Measurements from ENCODE around the gene TMPRSS15.

The TMPRSS15 gene

DNA sequence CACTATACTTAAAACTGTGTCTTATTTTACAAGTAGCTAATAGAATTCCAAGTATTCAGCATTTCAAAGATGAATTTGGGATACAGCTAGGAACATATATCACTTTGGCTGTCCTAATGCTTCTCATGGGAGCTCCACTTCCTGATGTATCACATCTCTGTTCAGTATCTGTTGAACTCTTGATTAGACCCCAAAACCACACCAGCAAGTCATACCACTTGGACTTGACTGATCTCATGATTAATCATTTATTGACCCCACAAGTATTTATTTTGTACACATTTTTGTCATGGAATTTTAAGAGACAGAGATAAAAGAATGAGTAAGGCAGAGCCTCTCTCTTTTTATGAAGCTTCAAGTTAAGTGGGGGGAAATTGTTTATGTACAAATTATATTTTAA is 30.0 kb downstream of the TMPRSS15 start:
- no peaks in the 10 kb centered on the region for H3K27me3 Mint-ChIP-seq
- no peaks in the 10 kb centered on the region for H3K36me3 Mint-ChIP-seq (ENCODE audit: low read depth)
- H3K27ac Mint-ChIP-seq = no peak overlapping the region
- no peaks in the 10 kb centered on the region for H3K4me1 Mint-ChIP-seq (ENCODE audit: low read depth)
- H3K9me3 Mint-ChIP-seq = no peaks in the 10 kb centered on the region
- H3K4me3 Mint-ChIP-seq = no peak overlapping the region

DNA sequence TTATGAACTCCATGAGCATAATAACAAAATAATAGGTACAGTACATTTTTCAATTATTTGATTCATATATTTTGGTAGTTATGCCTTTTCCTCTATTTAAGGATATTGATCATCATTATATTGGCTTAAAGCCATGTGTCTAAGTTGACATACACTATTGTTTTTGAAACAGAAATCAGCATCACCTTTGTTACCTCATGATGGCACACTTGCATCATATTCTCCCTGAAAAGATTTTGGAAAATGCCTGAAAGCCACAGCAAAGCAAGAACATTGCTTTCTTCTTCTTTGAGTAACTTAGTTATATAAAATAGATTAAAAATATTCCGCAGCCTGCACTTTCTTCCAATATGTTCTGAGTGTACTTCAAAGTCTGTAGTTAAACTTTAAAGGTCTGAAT is 33.3 kb downstream of the TMPRSS15 start:
- Mint-ChIP-seq H3K4me1 (ENCODE audit: low read depth) (no peaks in the 10 kb centered on the region), H3K27me3 (no peaks in the 10 kb centered on the region), H3K27ac (no peak overlapping the region)

DNA sequence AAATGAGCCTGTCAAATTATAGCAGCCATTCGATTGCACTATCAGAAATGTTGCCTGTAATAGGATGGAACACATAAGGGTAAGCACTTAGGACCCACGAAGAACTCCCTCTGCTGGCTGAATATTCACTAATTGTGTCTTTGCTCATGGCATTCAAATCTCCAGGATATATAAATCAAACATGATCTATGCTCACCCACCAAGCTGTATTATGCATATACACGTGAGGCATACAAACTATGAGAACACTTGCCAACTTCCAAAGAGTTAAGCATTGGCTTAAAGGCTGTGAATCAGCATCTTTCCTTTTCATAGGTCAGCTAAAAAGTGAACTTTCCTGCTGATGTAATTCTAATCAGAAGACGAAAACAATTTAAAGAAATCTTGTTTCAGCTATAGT is 34.5 kb downstream of the TMPRSS15 start:
- no peaks in the 10 kb centered on the region for H3K4me1 Mint-ChIP-seq (ENCODE audit: low read depth)
- H3K4me3 Mint-ChIP-seq = no peak overlapping the region

More for the DNA sequence above, 33.3 kb downstream of the TMPRSS15 start:
- Mint-ChIP-seq H3K9me3 (no peaks in the 10 kb centered on the region), H3K4me3 (no peak overlapping the region), H3K36me3 (ENCODE audit: low read depth) (no peaks in the 10 kb centered on the region)

DNA sequence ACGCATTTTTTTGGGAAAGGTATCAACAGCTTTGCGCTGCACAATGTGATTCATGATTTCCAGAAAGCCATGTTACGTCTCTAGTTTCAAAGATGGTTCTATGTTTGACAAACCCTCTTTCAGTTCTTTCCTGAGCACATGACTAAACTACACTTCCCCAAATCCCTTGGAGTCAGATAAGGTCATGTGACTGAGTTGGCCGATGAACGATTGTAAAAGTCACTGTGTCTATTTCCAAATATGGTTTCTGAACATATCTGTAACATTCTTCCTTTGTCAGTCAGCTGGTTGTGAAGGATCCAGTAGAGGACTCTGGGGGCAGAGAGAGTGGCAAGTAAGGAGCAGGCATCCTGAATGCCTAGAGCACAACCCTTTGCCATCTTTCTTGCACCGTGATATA is 35.4 kb downstream of the TMPRSS15 start:
- H3K4me3 Mint-ChIP-seq = no peak overlapping the region
- H3K27me3 Mint-ChIP-seq = no peaks in the 10 kb centered on the region
- no peaks in the 10 kb centered on the region for H3K9me3 Mint-ChIP-seq
- no peak overlapping the region for H3K27ac Mint-ChIP-seq
- H3K36me3 Mint-ChIP-seq (ENCODE audit: low read depth) = no peaks in the 10 kb centered on the region
- no peaks in the 10 kb centered on the region for H3K4me1 Mint-ChIP-seq (ENCODE audit: low read depth)

More for the DNA sequence above, 34.5 kb downstream of the TMPRSS15 start:
- no peaks in the 10 kb centered on the region for H3K27me3 Mint-ChIP-seq
- no peaks in the 10 kb centered on the region for H3K36me3 Mint-ChIP-seq (ENCODE audit: low read depth)
- H3K9me3 Mint-ChIP-seq = no peaks in the 10 kb centered on the region
- H3K27ac Mint-ChIP-seq = no peak overlapping the region

DNA sequence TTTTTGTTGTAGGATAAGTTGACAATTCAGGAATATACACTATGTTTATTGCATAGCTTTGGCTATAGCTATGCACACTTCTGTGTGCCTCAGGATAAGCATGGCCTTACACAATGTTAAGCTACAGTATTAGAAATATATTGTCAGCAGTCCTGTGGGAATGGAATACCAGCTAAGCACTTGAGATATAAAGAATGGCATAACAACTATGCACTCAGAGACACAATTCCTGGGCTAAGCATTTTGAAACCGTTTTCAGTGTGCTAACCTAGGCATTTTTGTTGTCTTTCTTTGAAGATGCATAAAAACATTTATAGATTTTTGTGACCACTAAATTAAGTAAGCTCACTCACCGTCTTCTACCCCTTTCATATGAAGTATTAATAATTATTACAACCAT is 46.8 kb downstream of the TMPRSS15 start:
- H3K9me3 Mint-ChIP-seq = peaks cover 4% of the 10 kb centered on the region
- H3K27ac Mint-ChIP-seq = no peak overlapping the region
- H3K4me3 Mint-ChIP-seq = no peak overlapping the region
- no peaks in the 10 kb centered on the region for H3K36me3 Mint-ChIP-seq (ENCODE audit: low read depth)
- no peaks in the 10 kb centered on the region for H3K4me1 Mint-ChIP-seq (ENCODE audit: low read depth)
- no peaks in the 10 kb centered on the region for H3K27me3 Mint-ChIP-seq

DNA sequence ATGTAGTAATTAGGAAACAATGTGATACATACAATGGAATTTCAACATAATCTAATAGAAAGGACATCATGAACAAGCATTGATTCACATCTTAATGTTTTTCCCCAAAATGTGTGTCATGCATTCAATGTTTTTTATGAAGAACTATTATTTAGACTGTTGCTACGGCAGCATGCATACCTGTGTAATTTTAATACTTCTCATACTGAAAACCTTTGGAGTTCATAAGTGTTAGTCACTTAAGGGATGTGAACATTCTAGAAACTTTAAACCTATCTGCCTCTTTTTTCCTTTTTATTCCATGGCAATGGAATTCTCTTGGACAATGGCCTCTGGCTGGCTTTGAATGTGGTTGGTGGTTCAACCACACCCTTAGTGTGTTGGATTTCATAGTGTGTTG is 48.6 kb downstream of the TMPRSS15 start:
- Mint-ChIP-seq H3K36me3 (ENCODE audit: low read depth) (no peaks in the 10 kb centered on the region), H3K27ac (no peak overlapping the region), H3K4me1 (ENCODE audit: low read depth) (no peaks in the 10 kb centered on the region), H3K4me3 (no peak overlapping the region), H3K27me3 (no peaks in the 10 kb centered on the region), H3K9me3 (no peaks in the 10 kb centered on the region)

DNA sequence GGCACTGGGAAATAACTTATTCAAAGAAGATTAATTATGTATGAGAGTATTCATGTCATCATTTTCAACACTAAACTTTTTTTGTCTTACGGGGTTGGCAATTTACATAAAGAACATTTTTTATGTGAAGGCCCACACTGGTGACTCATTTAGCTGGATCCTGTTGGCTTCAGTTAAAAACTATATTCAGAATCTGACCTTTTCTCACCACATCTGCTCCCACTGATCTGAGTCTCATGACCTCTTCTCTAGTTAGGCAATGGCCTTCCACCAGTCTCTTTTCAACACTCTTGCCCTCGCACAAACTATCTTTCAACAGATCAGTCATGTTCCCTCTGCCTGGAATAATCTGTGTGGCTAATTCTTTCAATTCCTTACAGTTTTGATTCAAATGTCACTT is 53.4 kb downstream of the TMPRSS15 start:
- Mint-ChIP-seq H3K4me3 (no peak overlapping the region), H3K36me3 (ENCODE audit: low read depth) (no peaks in the 10 kb centered on the region), H3K9me3 (no peaks in the 10 kb centered on the region), H3K27ac (no peak overlapping the region), H3K4me1 (ENCODE audit: low read depth) (no peaks in the 10 kb centered on the region), H3K27me3 (no peaks in the 10 kb centered on the region)

DNA sequence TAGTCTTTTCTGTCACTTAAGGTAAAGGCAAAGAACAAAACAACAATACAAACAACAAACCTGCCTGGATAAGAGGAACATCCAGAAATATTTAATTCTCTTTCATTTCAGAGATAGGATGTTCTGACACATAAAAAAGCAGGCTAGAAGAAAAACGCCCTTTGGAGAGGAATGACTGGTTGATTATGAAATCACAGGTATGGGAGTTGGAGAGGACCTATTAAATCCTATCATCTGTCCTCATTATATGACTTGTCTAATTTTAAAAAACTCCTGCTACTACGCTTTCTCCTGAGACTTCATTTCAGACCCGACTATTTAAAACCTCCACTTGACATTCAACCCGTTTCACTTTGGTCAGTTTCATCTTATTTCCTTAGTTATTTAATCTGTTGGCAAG is 54.1 kb downstream of the TMPRSS15 start:
- no peaks in the 10 kb centered on the region for H3K9me3 Mint-ChIP-seq
- no peaks in the 10 kb centered on the region for H3K4me1 Mint-ChIP-seq (ENCODE audit: low read depth)
- no peaks in the 10 kb centered on the region for H3K36me3 Mint-ChIP-seq (ENCODE audit: low read depth)
- H3K4me3 Mint-ChIP-seq = no peak overlapping the region
- no peaks in the 10 kb centered on the region for H3K27me3 Mint-ChIP-seq
- H3K27ac Mint-ChIP-seq = no peak overlapping the region

DNA sequence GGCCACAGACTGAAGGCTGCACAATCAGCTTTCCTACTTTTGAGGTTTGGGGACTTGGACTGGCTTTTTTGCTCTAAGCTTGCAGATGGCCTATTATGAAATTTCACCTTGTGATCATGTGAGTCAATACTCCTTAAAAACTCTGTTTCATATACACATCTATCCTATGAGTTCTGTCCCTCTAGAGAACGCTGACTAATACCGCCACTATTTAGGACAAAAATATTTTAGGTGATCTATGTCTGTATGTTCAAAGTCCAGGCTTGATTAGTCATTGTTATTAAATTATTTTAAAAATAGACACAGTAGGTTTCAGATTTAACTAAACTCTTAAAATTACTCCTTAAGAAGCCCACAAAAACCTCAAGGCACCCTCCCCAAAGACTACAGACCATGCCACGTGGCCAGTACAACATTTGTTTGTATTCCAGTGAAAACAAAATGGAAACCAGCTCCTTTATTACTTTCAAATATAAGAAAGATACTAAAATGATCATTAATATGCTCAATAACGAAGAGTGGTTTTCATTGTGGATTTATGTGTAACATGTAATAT is 63.1 kb downstream of the TMPRSS15 start:
- Mint-ChIP-seq H3K36me3 (ENCODE audit: low read depth) (no peaks in the 10 kb centered on the region), H3K27ac (no peak overlapping the region), H3K9me3 (no peaks in the 10 kb centered on the region), H3K4me1 (ENCODE audit: low read depth) (no peaks in the 10 kb centered on the region), H3K27me3 (no peaks in the 10 kb centered on the region), H3K4me3 (no peak overlapping the region)

DNA sequence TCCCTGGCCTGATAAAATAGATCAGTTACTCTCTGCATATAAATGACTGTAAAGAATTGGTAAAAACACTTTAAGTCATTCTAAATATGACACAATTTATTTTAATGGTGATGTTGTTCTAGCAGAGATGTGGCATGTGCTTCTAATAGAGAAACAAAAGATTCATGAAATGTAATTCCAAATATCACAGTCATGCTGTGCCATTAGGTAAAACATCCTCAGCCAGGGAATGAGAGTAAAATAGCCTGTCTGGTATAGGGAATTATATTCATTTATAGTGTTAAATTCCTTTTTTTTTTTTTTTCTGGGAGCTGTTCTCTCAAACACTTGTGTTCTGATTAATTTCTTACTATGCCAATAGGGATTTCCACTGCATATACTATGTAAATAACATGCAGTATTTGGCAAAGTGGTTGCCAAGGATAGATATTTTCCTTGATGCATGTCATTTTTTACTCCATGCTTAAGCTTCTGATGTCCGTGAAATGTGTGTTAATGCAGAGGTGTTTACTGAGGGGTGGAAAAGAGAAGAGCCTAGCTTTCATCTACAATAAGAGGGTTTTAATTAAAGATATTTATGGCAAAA is 67.8 kb downstream of the TMPRSS15 start:
- Mint-ChIP-seq H3K4me3 (no peak overlapping the region), H3K27ac (no peak overlapping the region), H3K36me3 (ENCODE audit: low read depth) (no peaks in the 10 kb centered on the region), H3K27me3 (no peaks in the 10 kb centered on the region), H3K4me1 (ENCODE audit: low read depth) (no peaks in the 10 kb centered on the region), H3K9me3 (no peaks in the 10 kb centered on the region)

DNA sequence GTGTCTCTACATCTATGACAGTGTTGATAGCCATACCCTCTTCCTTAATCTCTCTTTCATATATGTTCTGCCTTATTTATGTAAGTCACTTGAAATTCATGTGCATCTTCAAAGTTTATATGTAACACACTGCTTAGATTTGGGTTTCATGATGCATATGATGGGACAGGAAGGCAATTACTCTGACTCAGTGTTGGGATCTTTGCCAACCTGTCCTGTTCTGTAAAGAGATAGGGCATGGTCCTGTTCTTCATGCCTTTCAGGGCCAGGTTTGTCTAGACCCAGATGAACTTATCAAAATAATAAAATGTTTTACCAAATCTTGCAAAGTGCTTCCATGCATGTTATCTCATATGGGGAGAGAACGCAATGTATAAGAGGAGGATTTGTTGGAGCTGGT is 69.5 kb downstream of the TMPRSS15 start:
- no peaks in the 10 kb centered on the region for H3K9me3 Mint-ChIP-seq
- H3K27ac Mint-ChIP-seq = no peak overlapping the region
- no peaks in the 10 kb centered on the region for H3K27me3 Mint-ChIP-seq
- no peaks in the 10 kb centered on the region for H3K36me3 Mint-ChIP-seq (ENCODE audit: low read depth)
- no peak overlapping the region for H3K4me3 Mint-ChIP-seq
- no peaks in the 10 kb centered on the region for H3K4me1 Mint-ChIP-seq (ENCODE audit: low read depth)

DNA sequence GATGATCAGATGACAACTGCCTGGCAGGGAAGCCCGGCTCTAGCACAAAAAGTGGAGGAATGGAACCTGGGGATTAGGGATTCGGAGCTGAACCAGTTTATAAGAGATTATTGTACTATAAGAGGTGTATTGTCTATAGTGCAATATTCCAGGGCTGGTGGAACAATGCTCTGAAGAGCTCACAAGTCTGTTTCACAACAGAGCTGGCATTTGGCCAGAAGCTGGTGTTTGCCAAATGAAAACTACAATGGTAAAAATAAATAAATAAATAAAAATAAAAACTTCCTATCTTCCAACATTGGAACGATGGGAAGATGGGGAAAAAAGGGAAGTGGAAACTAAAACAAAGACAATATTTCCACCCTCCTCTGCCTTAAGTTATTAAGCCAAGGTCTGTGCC is 85.4 kb downstream of the TMPRSS15 start:
- Mint-ChIP-seq H3K4me3 (no peak overlapping the region), H3K27ac (no peak overlapping the region), H3K36me3 (ENCODE audit: low read depth) (no peaks in the 10 kb centered on the region), H3K27me3 (no peaks in the 10 kb centered on the region), H3K4me1 (ENCODE audit: low read depth) (no peaks in the 10 kb centered on the region), H3K9me3 (peaks cover 8% of the 10 kb centered on the region)

DNA sequence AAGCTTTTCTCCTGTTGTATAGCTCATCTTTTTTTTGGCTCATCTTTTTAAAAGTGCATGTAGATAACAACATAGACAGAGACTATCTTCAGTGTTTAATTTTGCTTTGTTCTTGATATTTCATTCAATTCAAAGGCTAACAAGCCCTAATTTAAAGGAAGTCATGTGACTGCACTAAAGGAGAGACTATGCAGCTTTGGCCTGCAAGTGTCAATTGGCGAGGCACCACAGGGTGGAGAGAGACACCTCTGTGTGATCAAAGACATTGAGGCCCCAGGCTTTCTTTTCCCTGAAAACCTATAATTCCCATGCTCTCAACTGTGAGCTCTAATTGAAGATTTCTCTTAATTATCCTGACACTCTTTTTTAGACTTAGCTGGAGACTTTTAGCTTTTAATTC is 105.4 kb downstream of the TMPRSS15 start:
- Mint-ChIP-seq H3K9me3 (no peaks in the 10 kb centered on the region), H3K4me3 (no peak overlapping the region), H3K36me3 (ENCODE audit: low read depth) (no peaks in the 10 kb centered on the region), H3K27ac (no peak overlapping the region), H3K27me3 (peaks cover 3% of the 10 kb centered on the region), H3K4me1 (ENCODE audit: low read depth) (no peaks in the 10 kb centered on the region)

DNA sequence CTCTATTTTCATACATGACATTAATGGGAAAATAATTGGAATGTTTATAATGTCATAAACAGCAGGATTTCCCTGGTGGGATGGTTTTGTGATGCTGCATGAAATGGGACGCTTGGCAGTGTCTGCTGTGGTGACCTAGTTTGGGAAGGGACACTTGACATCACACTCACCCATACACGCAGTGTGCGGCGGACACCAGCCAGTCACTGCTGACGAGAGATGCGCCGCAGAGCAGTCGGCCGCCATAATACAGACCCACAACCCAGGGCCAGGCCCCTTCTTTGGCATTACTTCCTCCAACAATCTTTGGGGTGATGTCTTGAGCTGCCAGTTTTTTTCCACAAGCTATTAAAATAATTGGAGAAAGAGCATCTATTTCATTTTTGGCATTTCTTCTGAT is 109.5 kb downstream of the TMPRSS15 start:
- no peak overlapping the region for H3K4me3 Mint-ChIP-seq
- no peaks in the 10 kb centered on the region for H3K36me3 Mint-ChIP-seq (ENCODE audit: low read depth)
- no peaks in the 10 kb centered on the region for H3K9me3 Mint-ChIP-seq
- no peak overlapping the region for H3K27ac Mint-ChIP-seq
- H3K4me1 Mint-ChIP-seq (ENCODE audit: low read depth) = no peaks in the 10 kb centered on the region
- peaks cover 3% of the 10 kb centered on the region for H3K27me3 Mint-ChIP-seq

DNA sequence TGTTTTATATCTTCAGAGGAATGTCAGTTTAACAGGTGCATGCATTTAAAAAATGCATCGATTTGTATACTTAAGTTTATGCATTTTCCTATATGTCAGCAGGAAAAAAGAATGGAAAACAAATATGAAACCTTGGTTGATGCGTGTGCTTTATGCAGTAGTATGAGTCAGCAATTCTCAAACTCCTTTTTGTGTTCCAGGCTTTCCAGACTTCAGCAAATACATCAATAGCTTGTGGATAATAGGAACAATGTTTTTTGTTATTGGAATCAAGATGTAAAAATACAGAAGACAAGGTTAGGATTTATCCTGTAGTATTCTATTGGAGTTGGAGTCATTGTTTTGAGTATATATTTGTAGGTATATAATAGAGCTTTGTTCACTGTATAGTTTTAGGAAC is 113.7 kb downstream of the TMPRSS15 start:
- Mint-ChIP-seq H3K36me3 (ENCODE audit: low read depth) (no peaks in the 10 kb centered on the region), H3K27ac (no peak overlapping the region), H3K27me3 (no peaks in the 10 kb centered on the region), H3K9me3 (no peaks in the 10 kb centered on the region), H3K4me3 (no peak overlapping the region), H3K4me1 (ENCODE audit: low read depth) (no peaks in the 10 kb centered on the region)

DNA sequence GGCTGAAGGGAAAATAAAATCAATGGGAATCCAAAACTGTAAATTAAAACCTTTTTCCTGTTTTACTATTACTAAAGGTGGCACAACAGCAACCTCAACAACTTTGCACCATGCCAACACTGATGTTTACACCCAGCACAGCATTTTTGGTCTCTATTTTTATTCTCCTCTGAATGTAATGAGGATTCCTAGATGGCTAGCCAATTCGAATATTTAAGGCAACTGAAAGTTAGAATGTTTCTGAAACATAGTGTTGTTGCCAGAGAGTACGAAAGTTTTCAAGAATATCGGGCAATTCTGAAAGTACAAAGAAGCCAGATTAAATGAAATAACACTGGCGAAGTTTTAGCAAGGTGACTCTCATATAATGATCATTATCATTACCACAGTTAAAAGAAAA is 118.2 kb downstream of the TMPRSS15 start:
- no peaks in the 10 kb centered on the region for H3K4me1 Mint-ChIP-seq (ENCODE audit: low read depth)
- no peaks in the 10 kb centered on the region for H3K9me3 Mint-ChIP-seq
- no peaks in the 10 kb centered on the region for H3K36me3 Mint-ChIP-seq (ENCODE audit: low read depth)
- H3K4me3 Mint-ChIP-seq = no peak overlapping the region
- H3K27me3 Mint-ChIP-seq = peaks cover 3% of the 10 kb centered on the region
- H3K27ac Mint-ChIP-seq = no peak overlapping the region
